ENCODE data around the gene ERC2.

GRCh38 chr3:56290374-56290773 is 177.9 kb downstream of the ERC2 start:
- TF ChIP-seq EZH2 (conservative IDR thresholded peaks at IDR 0.05; ENCODE audit: low read depth, low read length) (no peak), MAZ (IDR thresholded peaks at IDR 0.05; ENCODE audit: borderline replicate concordance, low read depth, low read length) (no peak), MAZ (CRISPR knock-in tag; IDR thresholded peaks at IDR 0.05; ENCODE audit: low read depth) (no peak)
